Stimulated activated CD4-positive, alpha-beta T cell treated with anti-CD3 and anti-CD28 coated beads, Interleukin-4, amount 100 ng/mL, for 24 hours (primary cell): Measurements from ENCODE around the gene DEPDC4.
"Not testable (repeated sequence)": the region's sequence is repeated elsewhere in the genome, so short reads cannot be mapped to it uniquely, and the experiment has no call there.

Source experiments
- DNase-seq: peaks from one replicate; pipeline ENCODE4 v3.0.0-alpha.2; 2020

DEPDC4 gene

DNA sequence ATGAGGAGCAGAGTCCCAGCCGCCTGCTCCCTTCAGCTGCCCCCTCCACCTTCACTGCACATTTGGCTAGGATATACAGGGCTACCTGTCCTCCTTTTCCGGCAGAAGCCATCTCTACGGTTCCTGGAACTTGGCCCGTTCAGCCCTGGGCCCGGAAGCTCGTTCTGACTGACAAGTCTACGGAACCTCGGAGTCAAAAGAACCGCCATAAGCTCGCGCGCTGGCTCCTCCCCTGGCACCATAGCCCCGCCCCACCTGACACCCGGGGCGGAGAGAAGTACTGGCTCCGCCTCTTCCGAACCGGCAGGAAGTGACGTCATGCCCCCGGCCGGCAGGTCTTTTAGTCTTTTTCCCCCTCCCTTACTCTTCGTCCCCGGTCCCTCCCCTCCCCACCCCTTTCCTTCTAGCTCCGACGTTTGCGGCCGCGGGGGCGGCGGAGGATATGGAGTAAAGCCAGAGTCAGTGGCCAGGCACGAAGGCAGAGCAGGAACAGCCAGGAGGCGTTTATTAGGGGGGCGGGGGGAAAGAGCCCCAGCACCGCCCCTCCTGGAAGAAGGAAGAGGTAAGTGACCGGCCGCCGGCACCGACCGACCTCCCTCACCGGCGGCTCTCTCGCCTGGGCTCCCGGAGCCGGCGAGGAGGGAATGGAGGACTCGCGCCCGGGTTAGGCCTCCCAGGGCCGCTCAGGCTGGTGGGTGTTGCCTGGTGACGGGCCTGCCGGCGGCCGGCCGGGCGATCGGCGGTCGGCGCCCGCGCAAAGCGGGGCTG lies at the start of gene DEPDC4, which contains the start of gene SCYL2:
Gene DEPDC4, minus strand, starts transcription at position 245 of the 768 bp plus-strand sequence. Its CDS starts 3 bp downstream, at position 242.
Gene SCYL2, plus strand, starts transcription at position 343 of the 768 bp plus-strand sequence. CDS start 15,794 bp downstream, outside the sequence.
- DNase-seq: peak; percentile 92

DNA sequence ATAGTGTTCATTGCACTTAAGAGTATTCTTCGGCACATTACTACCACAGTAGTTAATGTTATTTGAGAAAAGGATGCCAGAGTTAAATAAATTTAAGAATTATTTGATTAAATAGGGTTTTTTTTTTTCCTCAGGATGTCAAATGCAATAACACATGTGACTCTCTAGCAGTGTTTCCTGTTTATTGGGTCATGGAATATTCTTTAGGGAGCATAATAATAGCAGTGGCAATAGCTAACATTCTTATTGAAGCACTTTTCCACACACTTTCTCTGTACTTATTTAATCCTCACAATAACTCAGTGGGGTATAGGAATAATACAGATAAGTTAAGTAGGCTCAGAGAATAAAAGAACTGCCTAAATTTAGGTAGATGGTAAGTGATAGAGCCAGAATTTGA lies 44.4 kb upstream of the DEPDC4 start:
- no peak for DNase-seq

DNA sequence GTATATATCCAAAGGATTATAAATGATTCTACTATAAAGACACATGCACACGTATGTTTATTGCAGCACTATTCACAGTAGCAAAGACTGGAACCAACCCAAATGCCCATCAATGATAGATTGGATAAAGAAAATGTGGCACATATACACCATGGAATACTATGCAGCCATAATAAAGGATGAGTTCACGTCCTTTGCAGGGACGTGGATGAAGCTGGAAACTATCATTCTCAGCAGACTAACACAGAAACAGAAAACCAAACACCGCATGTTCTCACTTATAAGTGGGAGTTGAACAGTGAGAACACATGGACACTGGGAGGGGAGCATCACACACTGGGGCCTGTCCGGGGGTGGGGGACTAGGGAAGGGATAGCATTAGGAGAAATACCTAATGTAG lies 41.3 kb upstream of the DEPDC4 start:
- DNase-seq: not testable (repeated sequence)

DNA sequence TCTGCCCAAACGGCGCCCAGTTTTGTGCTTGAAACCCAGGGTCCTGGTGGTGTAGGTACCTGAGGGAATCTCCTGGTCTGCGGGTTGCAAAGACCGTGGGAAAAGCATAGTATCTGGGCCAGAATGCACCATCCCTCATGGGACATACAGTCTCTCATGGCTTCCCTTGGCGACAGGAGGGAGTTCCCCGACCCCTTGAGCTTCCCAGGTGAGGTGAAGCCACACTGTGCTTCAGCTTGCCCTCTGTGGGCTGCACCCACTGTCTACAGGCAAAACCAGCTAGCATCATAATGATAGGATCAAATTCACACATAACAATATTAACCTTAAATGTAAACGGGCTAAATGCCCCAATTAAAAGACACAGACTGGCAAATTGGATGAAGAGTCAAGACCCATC lies 37.5 kb upstream of the DEPDC4 start:
- not testable (repeated sequence) for DNase-seq

DNA sequence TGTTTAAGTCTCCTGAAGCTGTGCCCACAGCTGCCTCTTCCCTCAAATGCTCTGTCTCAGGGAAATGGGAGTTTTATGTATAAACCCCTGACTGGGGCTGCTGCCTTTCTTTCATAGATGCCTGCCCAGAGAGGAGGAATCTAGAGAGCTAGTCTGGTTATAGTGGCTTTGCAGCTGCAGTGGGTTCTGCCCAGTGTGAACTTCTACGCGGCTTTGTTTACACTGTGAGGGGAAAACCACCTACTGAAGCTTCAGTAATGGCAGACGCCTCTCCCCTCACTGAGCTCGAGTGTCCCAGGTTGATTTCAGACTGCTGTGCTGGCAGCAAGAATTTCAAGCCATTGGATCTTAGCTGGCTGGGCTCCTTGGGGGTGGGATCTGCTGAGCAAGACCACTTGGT lies 37.0 kb upstream of the DEPDC4 start:
- DNase-seq: no peak

DNA sequence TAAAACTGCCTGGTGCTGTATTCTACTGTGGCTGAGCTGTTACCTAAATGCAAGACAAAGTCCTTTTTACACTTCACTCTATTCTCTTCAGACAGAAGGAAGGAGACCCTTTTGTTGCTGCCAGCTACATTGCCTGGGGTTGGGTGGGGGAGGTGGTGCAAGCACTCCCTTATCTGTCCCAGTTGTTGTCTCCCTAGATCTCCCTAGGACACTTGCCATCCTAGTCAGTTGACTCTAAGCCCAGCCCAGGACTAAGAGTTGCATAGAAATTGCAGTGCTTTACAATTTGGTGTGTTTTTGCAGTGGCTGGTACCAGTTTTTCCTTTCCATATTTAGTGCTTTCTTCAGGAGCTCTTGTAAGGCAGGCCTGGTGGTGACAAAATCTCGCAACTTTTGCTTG lies 35.2 kb upstream of the DEPDC4 start:
- no peak for DNase-seq

DNA sequence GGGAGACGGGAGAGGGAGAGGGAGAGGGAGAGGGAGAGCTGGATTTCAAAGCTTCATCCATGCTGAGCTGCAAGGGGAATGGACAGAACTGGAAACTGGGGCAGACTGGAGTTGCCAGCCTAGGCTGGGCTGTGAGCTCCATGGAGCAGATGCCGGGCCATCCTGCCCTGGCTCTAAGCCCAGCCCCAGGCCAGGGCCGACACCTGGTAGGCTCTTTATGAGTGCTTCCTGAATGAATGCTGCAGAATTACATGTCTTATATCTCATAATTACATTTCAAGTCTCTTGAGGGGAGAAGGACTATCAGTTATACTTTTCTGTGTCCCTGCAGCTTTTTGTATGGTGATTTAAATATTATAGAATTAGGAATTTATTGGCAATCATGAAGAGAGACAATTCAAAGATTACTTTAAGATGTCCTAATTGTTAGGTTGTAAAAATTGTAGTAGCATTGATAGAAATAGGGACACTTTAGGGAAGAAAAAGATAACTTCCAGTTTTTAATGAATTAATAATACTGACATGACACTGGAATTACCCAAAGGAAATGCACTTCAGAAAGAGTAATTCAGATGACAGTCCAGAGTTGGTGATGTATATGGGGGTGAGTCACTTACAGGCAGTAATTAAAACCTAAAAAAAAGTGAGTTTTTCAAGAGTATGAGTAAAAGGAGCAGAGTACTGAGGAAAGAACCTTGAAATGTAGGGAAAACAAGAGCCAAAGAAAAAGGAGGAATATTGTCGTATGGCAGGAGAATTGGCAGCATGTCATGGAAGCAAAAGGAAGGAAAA lies 29.1 kb upstream of the DEPDC4 start:
- no peak for DNase-seq

DNA sequence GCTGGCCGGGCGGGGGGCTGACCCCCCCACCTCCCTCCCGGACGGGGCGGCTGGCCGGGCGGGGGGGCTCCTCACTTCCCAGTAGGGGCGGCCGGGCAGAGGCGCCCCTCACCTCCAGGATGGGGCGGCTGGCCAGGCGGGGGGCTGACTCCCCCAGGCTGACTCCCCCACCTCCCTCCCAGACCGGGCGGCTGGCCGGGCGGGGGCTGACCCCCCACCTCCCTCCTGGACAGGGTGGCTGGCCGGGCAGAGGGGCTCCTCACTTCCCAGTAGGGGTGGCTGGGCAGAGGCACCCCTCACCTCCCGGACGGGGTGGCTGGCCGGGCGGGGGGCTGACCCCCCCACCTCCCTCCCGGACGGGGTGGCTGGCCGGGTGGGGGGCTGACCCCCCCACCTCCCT lies 27.5 kb upstream of the DEPDC4 start:
- DNase-seq: not testable (repeated sequence)

DNA sequence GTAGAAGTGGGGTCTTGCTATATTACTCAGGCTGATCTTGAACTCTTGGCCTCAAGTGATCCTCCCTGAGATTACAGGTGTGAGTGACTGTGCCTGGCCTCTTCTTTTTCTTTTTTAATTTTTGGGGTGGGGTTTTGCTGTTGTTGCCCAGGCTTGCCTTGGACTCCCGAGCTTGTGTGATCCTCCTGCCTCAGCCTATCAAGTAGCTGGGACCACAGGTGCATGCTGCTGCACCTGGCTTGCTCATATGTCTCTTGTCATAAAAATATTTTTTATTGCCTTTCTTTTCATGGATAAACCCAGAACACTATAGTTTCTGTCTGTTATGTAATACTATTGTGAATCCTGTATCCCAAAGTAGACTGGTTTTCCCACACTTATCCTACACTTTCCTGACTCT lies 26.1 kb upstream of the DEPDC4 start:
- DNase-seq: no peak

DNA sequence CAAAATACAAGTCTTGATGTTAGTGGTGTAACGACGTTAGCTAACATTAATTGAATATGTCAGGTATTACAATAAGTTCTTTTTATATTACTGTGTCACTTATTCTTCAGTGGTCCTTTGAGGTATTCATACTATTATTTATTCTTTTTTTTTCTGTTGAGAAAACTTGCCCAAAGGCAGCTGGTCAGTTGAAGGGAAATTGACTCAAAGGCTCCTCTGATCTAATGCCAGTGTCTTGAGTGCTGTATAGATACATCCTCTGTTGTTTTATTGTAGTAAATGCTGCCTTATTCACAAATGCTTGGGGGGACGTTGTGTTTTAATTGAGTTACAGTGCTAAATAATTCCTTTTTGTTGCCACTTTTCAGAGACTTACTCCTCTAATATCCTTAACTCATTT lies 23.1 kb upstream of the DEPDC4 start:
- DNase-seq: no peak

DNA sequence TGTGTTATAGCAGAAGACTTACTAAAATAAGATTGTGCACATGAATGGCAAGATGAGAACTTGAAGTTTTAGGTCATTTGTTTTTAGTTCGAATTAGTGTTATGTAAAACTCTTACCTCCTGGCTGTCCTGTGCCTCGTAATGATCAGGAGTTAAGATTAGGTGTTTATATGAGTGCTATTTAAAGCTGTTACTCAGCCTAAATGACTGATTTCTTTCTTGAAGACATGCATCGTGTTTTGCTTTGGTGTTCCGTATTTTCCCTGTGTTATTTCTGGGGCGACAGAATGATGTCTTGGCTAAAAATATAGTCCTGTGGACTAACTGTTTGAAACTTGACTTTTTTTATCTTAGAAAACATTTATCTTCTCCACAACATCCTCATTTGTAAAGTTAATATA lies 22.2 kb upstream of the DEPDC4 start:
- no peak for DNase-seq

DNA sequence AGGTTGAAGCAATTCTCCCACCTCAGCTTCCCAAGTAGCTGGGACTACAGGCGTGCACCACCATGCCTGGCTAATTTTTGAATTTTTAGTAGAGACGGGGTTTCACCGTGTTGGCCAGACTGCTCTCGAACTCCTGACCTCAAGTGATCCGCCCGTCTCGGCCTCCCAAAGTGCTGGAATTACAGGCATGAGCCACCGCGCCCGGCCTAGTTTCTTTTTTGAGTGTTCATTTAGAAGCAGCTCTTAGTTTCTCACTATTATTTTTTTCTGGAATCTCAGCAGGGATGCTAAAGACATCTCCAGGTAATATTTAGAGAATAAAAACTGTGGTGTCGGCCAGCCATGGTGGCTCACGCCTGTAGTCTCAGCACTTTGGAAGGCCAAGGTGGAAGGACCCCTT lies 17.7 kb upstream of the DEPDC4 start:
- not testable (repeated sequence) for DNase-seq

DNA sequence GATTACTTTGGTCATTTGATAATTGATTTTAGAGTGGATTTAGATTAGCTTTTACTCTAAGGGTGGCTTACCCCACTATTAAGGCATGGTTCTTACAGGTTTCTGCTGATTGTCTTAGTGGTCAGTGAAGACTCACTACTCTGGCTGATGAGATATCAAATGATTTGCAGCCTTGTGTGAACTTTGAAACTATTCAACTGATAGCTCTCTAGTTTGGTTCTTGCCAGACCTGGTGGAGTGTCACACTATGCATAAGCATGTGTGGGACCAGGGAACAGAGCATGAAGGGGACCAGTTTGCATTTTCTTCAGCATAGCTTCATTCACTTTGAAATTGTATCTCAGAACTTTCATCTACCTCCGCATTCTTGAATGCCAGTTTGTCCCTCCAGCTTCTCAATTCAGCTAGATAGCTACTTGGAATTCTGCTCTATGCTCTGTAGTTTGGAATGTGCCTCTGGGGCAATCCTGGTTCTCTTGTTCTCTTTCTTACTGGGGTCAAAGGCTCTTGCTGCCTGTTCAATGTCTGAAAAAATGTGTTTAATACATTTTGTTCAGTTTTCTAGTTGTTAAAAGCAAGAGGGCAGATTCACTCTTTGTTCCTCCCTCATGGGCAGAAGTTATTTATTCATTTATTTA lies 12.8 kb upstream of the DEPDC4 start:
- DNase-seq: no peak

DNA sequence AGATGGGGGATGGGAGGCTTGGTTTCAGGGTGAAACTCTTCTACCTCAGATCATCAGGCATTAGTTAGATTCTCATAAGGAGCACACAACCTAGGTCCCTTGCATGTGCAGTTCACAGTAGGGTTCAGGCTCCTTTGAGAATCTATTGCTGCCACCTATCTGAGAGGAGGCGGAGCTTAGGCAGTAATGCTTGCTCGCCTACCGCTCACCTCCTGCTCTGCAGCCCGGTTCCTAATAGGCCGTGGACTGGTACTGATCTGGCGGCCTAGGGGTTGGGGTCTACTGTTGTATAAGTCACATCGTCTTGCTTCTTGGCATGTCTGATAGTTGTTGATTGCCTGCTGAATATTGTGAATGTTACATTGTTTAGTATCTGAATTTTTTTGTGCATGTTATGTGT lies 12.3 kb upstream of the DEPDC4 start:
- DNase-seq: no peak

DNA sequence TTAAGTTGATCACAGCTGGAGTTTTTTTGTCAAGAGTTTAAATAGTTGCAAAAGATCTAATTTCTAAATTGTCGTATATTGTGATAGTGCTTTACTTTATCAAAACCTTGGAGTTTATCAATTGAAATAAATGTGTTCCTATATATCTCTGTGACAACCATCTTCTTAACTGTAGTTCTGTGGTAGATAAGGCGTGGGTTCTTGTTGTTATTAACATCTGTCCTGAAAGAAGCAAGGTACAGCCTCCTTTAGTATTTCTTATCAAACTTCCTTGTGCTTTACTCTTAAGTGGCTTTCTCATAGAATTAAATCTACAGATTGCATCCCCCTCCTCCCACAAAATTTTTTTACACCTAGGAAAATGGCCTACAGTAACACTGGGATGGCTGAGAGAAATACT lies 7.4 kb upstream of the DEPDC4 start:
- DNase-seq: no peak

DNA sequence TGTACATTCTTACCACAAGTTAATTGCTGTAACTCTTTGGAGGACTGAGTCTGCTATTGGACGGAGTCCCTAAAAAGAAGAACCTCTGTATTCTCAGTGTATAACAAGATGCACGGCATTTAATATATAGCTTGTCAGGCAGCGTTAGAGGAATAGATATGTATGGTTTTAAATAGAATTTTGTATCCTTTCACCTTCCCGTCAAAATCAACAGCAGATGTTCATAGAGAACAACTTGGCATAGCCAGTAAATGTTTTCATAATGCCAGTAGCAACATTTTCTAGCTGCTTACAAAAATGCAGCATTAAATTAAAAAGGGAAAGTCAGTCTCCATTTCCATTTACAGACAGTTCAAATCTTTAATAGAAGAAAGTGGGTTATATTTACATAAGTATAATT lies 6.9 kb upstream of the DEPDC4 start:
- no peak for DNase-seq

DNA sequence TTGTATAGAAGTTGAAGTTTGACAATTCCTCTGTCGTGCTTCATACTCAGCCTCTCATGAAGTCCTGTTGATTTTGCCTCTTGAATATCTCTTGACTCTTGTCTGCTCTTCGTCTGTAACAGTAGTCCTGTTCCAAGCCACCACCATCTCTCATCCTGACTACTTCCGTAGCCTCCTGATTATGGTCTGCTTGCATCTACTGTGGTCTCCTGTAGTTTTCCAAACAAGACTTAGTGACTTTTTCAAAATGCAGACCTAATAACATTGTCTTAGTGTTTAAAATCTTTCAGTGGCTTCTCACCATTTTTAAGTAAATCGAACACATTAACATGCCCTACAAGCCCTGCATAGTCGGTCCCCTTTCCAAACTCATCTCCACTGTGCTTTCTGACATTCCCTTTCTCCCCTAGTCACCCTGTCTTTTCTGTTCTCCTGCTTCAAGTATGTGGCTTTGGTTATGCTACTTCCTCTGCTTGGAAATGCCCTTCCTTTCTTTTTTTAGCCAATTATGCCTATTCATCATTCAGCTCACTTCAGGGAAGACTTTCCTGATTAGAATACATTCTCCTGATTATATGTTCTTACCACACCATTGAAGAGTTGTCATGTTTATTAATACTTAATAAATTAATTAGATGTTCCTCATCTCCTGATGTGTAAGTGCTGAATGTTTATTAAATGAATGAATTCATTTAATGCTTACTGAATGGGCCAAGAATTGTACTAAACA lies 2.1 kb upstream of the DEPDC4 start:
- DNase-seq: no peak

DNA sequence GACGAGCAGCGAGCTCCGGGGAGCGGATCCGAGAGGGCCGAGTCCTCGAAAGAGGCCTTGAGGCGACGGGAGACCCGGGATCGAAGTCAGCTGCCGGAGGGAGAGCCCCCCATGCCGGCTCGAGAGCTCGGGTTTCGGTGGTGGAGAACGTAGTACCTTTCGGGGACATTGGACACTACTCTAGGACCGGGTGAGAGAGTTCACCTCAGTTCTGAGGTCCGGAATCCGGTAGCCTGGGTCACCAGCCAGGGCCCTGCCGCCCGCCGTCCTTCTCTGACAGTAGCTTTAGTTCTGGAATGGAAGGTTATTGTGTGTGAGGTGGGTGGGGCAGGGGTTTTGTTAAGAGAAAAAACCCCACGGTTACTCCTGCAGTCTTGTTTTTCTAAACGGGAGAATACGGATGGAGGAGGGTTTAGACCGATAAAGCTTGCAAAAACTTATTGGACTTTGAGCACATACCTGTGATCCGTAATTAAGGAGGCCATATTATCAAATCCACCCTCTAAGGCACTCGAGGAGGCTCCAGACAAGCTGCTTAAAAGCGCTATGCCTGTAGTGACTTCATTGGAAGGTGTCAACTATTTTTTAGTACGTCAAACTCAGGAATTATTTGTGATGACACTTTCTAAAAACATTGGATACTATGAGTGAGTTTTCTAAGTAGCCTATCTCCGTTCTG lies 863 bp upstream of the DEPDC4 start:
- DNase-seq: peak; percentile 18

DNA sequence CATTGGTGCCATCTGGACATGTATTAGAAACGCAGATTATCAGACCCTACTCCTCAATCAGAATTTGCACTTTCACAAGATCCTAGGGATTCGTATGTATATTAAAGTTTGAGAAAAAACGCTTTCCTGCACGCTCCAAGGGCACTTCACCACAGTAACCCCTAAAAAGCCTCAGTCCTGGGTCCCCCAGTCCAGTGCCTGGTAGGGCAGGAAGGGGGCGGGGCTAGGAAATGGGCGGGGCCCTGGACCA lies 369 bp downstream of the DEPDC4 start:
- peak; percentile 93 for DNase-seq

DNA sequence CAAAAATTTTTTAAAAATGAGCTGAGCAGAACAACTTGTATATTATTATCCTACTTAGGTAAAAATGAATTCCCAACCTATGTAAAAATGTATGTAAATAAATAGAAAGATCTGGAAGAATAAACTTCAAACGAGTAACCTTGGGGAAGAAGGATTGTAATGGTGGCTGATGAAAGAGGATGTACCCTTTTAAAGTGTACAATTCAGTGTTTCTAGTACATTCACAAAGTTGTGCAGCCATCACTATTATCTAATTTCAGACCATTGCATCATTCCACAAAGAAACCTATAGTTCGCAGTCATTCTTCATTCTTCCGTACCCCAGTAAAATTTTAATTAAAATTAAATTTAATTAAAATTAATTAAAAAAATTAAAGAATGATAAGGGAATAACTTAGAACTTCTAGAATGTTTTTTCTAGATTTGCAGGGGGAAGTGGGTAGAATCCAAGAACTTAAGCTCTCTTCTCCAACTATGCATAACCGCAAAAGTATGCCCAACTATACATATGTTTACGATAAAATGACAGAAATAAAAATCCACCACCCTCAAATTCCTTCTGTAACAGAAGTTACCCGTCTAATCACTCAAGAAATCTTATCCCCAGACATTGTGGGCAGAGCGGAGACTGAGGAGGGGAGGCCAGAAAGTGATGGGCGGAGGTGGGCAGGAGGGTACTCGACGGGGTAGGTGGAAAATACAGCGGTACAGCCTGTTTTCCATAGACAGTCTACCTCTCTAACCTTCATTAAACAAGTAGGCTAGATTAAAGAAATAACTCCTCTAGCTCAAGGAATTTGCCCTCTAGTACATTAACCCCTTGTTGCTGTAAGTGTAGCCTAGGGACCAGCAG lies 921 bp downstream of the DEPDC4 start:
- DNase-seq: no peak

DNA sequence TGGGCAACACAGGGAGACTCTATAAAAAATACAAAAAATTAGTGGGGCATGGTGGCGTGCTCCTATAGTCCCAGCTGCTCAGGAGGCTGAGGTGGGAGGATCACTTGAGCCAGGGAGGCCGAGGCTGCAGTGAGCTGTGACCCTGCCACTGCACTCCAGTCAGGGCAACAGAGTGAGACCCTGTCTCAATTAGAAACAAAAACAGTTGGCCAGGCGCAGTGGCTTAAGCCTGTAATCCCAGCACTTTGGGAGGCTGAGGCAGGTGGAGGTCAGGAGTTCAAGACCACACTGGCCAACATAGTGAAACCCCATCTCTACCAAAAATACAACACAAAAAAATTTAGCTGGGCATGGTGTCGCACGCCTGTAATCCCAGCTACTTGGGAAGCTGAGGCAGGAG lies 1.8 kb downstream of the DEPDC4 start:
- not testable (repeated sequence) for DNase-seq

DNA sequence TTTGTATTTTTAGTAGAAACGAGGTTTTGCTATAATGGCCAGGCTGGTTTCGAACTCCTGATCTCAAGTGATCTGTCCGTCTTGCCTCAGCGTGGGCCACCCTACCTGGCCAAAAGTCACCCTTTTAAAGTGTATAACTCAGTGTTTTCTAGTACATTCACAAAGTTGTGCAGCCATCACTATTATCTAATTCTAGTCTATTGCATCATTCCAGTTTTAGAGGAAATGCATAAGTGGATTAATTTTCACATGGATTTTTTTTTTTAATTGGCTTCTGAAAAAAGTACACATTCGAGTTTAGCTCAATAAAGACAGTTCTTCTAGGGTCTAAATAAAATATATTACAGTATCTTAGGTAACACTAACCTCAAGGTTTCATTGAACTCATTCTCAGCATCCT lies 3.7 kb downstream of the DEPDC4 start:
- DNase-seq: no peak
